HEK293T (cell line): ENCODE results near the gene ELAVL4.

Source experiments
- CTCF ChIA-PET: fragments of 350-600 bp; formaldehyde crosslinking; extraction: SDS; loops from one replicate; lab custom pipeline; 2021; ENCODE audit warnings: antibody characterized with exemption, inconsistent platforms; lab: Yijun Ruan, JAX
- POLR2A ChIA-PET: fragments of 350-600 bp; formaldehyde crosslinking; extraction: SDS; loops from one replicate; lab custom pipeline; 2020; ENCODE audit warnings: antibody characterized with exemption, inconsistent platforms; lab: Yijun Ruan, JAX
- DNase-seq: peaks from one replicate; pipeline ENCODE4 v3.0.0; 2012; ENCODE audit warnings: mixed read lengths; ENCODE audit errors: extremely low spot score
- ARNT ChIP-seq: fragments of 450-650 bp; IDR thresholded peaks from 2 replicates; pipeline ENCODE4 v1.6.1; 2017; ENCODE audit warnings: mild to moderate bottlenecking
- BHLHE40 ChIP-seq: fragments of 450-650 bp; IDR thresholded peaks from 2 replicates; pipeline ENCODE4 v1.6.1; 2016; ENCODE audit warnings: mild to moderate bottlenecking, moderate library complexity, borderline replicate concordance
- CTBP1 ChIP-seq: fragments of 450-650 bp; IDR thresholded peaks from 2 replicates; pipeline ENCODE4 v1.6.1; 2016; ENCODE audit warnings: borderline replicate concordance
- ELF4 ChIP-seq: fragments of 450-650 bp; IDR thresholded peaks from 2 replicates; pipeline ENCODE4 v1.6.1; 2017; ENCODE audit warnings: antibody characterized with exemption
- FOXA1 ChIP-seq: fragments of 450-650 bp; IDR thresholded peaks from 2 replicates; pipeline ENCODE4 v1.6.1; 2016; ENCODE audit warnings: mild to moderate bottlenecking
- FOXK2 ChIP-seq: fragments of 450-650 bp; IDR thresholded peaks from 2 replicates; pipeline ENCODE4 v1.6.1; 2016; ENCODE audit warnings: mild to moderate bottlenecking
- FOXM1 ChIP-seq: fragments of 450-650 bp; IDR thresholded peaks from 2 replicates; pipeline ENCODE4 v1.6.1; 2017; ENCODE audit warnings: mild to moderate bottlenecking, borderline replicate concordance
- HDGF ChIP-seq: fragments of 450-650 bp; IDR thresholded peaks from 2 replicates; pipeline ENCODE4 v1.6.1; 2017; ENCODE audit warnings: antibody characterized with exemption, borderline replicate concordance
- L3MBTL2 ChIP-seq: fragments of 450-650 bp; conservative IDR thresholded peaks from 2 replicates; pipeline ENCODE4 v1.6.1; 2016; ENCODE audit warnings: mild to moderate bottlenecking
- LEF1 ChIP-seq: fragments of 450-650 bp; IDR thresholded peaks from 2 replicates; pipeline ENCODE4 v1.6.1; 2017; ENCODE audit warnings: mild to moderate bottlenecking, borderline replicate concordance
- NFRKB ChIP-seq: fragments of 450-650 bp; IDR thresholded peaks from 2 replicates; pipeline ENCODE4 v1.6.1; 2016; ENCODE audit warnings: mild to moderate bottlenecking, moderate library complexity
- SP1 ChIP-seq: fragments of 450-650 bp; IDR thresholded peaks from 2 replicates; pipeline ENCODE4 v1.6.1; 2017
- SUZ12 ChIP-seq: fragments of 450-650 bp; IDR thresholded peaks from 2 replicates; pipeline ENCODE4 v1.6.1; 2016; ENCODE audit warnings: mild to moderate bottlenecking
- TARDBP ChIP-seq: fragments of 450-650 bp; IDR thresholded peaks from 2 replicates; pipeline ENCODE4 v1.6.1; 2016
- ZNF384 ChIP-seq: fragments of 450-650 bp; IDR thresholded peaks from 2 replicates; pipeline ENCODE4 v1.6.1; 2016
- TF ChIP-seq, protein P1 (sequence below): fragments of 450-650 bp; IDR thresholded peaks from 2 replicates; pipeline ENCODE4 v1.6.1; 2016

ELAVL4 gene

DNA sequence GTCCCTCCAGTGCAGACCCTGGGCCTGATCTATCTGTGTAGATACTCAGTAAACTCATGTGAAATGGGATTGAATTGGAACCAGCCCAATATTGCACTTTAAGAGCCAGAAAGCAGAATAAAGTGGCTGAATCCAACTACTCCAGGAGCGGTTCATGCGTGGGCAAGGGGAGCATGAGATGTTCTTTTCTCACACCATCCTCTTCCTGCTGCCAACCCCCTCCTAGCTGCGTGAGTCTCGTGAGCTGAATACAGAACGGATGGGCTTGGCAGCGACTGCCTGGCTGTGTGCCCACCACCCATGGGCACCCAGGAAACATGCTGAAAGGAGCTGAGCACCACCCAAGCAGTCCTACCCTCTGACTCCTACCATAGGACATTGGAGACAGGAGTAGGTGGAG is 128.3 kb downstream of the ELAVL4 start:
- POLR2A ChIA-PET = no interaction called here
- no peak for DNase-seq
- CTCF ChIA-PET = no interaction called here
- TF ChIP-seq LEF1 (no peak), TARDBP (no peak), ELF4 (no peak), FOXM1 (no peak), NFRKB (no peak), CTBP1 (no peak)
- TF ChIP-seq, protein P1, sequence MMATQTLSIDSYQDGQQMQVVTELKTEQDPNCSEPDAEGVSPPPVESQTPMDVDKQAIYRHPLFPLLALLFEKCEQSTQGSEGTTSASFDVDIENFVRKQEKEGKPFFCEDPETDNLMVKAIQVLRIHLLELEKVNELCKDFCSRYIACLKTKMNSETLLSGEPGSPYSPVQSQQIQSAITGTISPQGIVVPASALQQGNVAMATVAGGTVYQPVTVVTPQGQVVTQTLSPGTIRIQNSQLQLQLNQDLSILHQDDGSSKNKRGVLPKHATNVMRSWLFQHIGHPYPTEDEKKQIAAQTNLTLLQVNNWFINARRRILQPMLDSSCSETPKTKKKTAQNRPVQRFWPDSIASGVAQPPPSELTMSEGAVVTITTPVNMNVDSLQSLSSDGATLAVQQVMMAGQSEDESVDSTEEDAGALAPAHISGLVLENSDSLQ = no peak

DNA sequence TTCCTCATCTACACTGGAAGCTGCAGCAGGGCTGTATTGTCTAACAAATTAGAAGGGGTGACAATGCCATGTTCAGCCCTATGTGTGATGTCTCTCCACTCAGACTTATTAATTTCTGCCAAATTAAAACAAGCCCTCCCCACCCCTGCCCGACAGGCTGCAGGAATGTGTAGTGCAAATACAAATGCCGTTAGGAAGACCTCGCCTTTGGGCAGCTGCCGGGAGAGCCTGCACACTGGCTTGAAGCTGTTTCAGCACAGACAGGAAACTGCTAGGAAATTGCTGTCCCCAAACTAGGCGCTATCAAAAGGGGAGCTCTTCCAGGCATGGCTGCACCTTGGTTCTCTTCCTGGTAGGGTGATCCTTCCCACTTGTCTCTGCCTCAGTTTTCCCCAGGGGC is 135.2 kb downstream of the ELAVL4 start:
- TF ChIP-seq FOXK2 = no peak
- TF ChIP-seq LEF1 = no peak
- no peak for TF ChIP-seq SUZ12
- TF ChIP-seq ARNT = no peak
- TF ChIP-seq HDGF = no peak
- no peak for TF ChIP-seq SP1
- no peak for TF ChIP-seq TARDBP
- no peak for TF ChIP-seq ELF4
- TF ChIP-seq, protein P1 = no peak
- no peak for TF ChIP-seq L3MBTL2
- no peak for TF ChIP-seq ZNF384
- POLR2A ChIA-PET = no interaction called here

DNA sequence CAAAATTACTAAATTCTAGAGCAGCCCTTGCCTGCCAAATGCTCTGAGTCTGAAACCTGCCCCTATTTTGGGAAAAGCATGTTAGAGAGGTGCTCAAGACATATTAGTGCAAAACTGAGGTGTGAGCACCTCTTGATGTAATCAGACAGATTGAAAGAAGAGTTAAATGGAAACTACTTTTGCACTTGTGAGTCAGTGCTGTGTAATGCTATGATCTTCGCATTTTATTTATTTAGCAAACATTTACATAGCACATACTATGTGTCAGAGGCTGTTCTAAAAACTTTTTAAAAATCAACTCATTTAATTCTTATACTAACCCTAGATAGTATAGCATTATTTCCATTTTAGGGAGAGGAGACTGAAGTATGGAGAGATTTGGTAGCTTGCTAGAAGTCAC is 138.1 kb downstream of the ELAVL4 start:
- TF ChIP-seq BHLHE40 (no peak), LEF1 (no peak), ZNF384 (no peak), TARDBP (no peak), NFRKB (no peak), FOXM1 (no peak), ARNT (no peak), CTBP1 (no peak), SUZ12 (no peak)
- TF ChIP-seq, protein P1 = no peak
- no peak for DNase-seq
- CTCF ChIA-PET = interaction anchor here (0.6 kb wide), 1 partner anchor 64 kb away, joined by 4 read pairs; no protein-coding TSS in a partner anchor
- POLR2A ChIA-PET = no interaction called here

More for the DNA sequence above, 135.2 kb downstream of the ELAVL4 start:
- CTCF ChIA-PET = interaction anchor here (0.6 kb wide), 1 partner anchor 395 kb away, joined by 3 read pairs; no protein-coding TSS in a partner anchor
- DNase-seq = no peak

DNA sequence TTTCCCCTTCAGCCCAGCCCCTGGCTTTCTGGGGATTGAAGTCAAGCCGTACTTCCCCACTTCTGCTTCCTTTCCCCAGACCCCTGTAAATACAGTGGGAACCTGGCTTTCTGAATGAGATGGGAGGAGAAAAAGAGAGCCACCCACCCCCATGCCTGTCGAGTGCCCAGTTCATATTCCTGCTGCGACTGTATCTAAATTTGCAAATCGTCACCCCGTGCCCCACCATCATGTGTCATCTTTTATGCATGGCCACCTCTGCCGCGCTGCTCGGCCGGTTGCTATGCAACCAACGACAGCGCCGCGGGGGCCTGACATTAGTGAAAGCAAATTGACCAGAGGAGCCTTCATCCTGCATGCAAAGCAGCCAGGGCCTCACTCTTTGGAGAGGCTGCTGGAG is 143.0 kb downstream of the ELAVL4 start:
- CTCF ChIA-PET = no interaction called here
- POLR2A ChIA-PET = no interaction called here
- no peak for TF ChIP-seq L3MBTL2
- TF ChIP-seq TARDBP = no peak
- TF ChIP-seq FOXA1 = no peak
- TF ChIP-seq LEF1 = no peak
- TF ChIP-seq CTBP1 = no peak
- no peak for TF ChIP-seq ARNT
- DNase-seq = peak; percentile 17

DNA sequence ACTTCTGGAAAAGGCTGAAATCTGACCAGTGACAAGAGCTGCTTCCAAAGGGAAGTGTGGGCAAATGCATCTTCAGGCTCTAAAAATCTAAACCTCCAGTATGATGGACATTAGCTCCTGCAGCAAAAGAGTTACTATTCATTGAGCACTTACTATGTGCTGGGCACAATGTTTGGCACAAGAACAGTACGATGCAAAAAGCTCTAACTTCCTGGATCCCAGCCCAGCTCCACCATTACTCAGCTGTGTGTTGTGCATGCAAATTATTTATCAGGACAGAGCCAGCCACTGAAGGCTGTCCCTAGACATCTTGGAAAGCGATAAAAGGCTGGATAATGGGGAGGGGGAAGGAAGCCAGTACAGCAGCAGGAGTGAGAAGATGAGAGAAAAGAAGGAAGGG is 143.5 kb downstream of the ELAVL4 start:
- POLR2A ChIA-PET = no interaction called here
- no peak for DNase-seq
- CTCF ChIA-PET = no interaction called here
- TF ChIP-seq NFRKB (no peak), ELF4 (no peak), LEF1 (no peak), SUZ12 (no peak)
